Subcutaneous abdominal adipose tissue (tissue), 5 donors: Measurements from ENCODE around the gene SKIC2.
"Not testable (repeated sequence)": the region's sequence is repeated elsewhere in the genome, so short reads cannot be mapped to it uniquely, and the experiment has no call there.

Experiments used
- H3K27ac ChIP-seq: one replicate; pipeline ENCODE4 v1.7.0; 2013; ENCODE audit warnings: low read depth, mild to moderate bottlenecking, inconsistent platforms, low read length, moderate library complexity
- H3K27me3 ChIP-seq, 5 donors: one replicate each; pipeline ENCODE4 v1.7.0; 2013; ENCODE audit warnings: low read length in 5 of 5, inconsistent platforms in 1 of 5; ENCODE audit not compliant: control insufficient read depth in 5 of 5, insufficient read depth in 4 of 5
- H3K36me3 ChIP-seq, 5 donors: one replicate each; pipeline ENCODE4 v1.7.0; 2013; ENCODE audit warnings: low read length in 5 of 5; ENCODE audit not compliant: control insufficient read depth in 5 of 5, insufficient read depth in 5 of 5
- H3K4me1 ChIP-seq, 5 donors: one replicate each; pipeline ENCODE4 v1.7.0; 2013; ENCODE audit warnings: low read length in 5 of 5, mild to moderate bottlenecking in 3 of 5, moderate library complexity in 1 of 5; ENCODE audit not compliant: control insufficient read depth in 5 of 5, insufficient read depth in 5 of 5
- H3K4me3 ChIP-seq, 5 donors: one replicate each; pipeline ENCODE4 v1.7.0; 2013; ENCODE audit warnings: low read length in 5 of 5, low read depth in 1 of 5
- H3K9ac ChIP-seq, 5 donors: one replicate each; pipeline ENCODE4 v1.7.0; 2013; ENCODE audit warnings: low read length in 5 of 5, mild to moderate bottlenecking in 4 of 5, moderate library complexity in 3 of 5
- H3K9me3 ChIP-seq, 5 donors: one replicate each; pipeline ENCODE4 v1.7.0; 2013; ENCODE audit warnings: low read length in 5 of 5; ENCODE audit not compliant: control insufficient read depth in 5 of 5
- donor health status: healthy.
- donor health status: healthy.
- donor health status: healthy.
- donor health status: healthy.
- donor health status: healthy.

SKIC2 gene

DNA sequence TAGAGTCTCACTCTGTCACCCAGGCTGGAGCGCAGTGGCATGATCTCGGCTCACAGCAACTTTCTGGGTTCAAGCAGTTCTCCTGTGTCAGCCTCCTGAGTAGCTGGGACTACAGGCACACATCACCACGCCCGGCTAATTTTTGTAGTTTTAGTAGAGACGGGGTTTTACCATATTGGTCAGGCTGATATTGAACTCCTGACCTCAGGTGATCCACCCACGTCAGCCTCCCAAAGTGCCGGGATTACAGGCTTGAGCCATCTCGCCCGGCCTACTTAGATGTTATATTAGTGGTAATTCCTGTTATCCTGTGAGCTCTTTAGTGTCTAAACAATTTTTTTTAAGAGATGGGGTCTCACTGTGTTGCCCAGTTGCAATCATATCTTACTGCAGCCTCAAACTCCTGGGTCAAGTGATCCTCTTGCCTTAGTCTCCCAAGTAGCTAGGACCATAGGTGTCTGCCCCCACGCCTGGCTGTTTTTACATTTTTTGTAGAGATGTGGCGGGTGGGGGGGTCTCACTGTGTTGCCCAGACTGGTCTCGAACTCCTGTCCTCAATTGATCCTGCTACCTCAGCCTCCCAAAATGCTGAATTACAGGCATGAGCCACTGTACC lies 18.9 kb downstream of the SKIC2 start:
- H3K27ac ChIP-seq: no peak overlapping the region
- no peak overlapping the region for H3K4me3 ChIP-seq
- no peaks in the 10 kb centered on the region for H3K9me3 ChIP-seq
- H3K4me1 ChIP-seq: peaks cover 2 to 6% (median 5%) of the 10 kb centered on the region in 5 donors
- H3K9ac ChIP-seq: no peak overlapping the region
- no peaks in the 10 kb centered on the region for H3K27me3 ChIP-seq
- peaks cover 3 to 18% (median 14%) of the 10 kb centered on the region in 5 donors for H3K36me3 ChIP-seq

DNA sequence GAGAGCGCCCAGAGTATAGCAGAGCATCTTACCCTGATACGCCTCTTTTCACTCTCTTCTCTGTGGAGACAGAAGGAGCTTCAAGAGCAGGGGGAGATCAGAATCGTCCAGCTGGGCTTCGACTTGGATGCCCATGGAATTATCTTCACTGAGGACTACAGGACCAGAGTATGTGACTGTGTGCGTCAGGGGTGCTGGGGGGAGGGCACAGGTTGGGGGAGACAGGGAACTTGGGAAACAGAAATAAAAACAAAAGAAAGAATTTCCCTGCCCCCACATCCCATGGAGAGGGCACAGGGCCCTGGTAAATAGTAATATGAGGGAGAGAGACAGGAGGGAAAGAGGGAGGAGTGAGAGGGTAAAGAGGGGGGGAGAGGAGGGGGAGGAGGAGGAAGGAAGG lies 19.9 kb downstream of the SKIC2 start:
- H3K27ac ChIP-seq: no peak overlapping the region
- H3K27me3 ChIP-seq: no peaks in the 10 kb centered on the region
- no peak overlapping the region for H3K4me3 ChIP-seq
- H3K9ac ChIP-seq: no peak overlapping the region
- H3K4me1 ChIP-seq: no peaks in the 10 kb centered on the region
- H3K9me3 ChIP-seq: no peaks in the 10 kb centered on the region
- H3K36me3 ChIP-seq: peaks cover 3 to 18% (median 14%) of the 10 kb centered on the region in 5 donors

DNA sequence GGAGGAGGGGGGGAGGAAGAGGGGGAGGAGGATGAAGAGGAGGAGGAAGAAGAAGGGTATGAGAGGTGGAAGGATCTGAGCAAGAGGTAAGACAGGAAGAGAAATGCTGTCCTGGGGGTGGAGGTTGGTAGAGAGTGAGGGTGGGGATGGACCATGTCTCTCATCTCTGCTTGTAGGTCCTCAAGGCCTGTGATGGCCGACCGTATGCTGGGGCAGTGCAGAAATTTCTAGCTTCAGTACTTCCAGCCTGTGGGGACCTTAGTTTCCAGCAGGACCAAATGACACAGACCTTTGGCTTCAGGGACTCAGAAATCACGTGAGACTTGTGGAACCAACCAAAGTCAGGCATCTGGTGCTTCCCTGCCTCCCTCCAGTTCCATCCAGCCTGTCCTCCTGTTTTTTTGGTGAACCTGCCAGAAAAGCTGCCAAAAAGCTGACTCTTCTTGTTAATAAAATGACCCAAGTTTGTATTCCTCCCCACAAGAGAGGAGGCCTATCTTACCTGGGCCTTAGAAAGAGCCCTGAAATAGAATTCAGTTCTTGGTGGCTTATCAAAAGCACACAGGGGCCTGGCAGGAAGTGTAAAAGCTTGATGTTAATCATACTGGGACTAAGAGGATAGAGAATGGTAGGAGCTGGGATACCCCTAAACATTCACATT lies 20.4 kb downstream of the SKIC2 start:
- no peaks in the 10 kb centered on the region for H3K4me1 ChIP-seq
- no peak overlapping the region for H3K4me3 ChIP-seq
- no peaks in the 10 kb centered on the region for H3K9me3 ChIP-seq
- no peak overlapping the region for H3K9ac ChIP-seq
- no peaks in the 10 kb centered on the region for H3K27me3 ChIP-seq
- H3K27ac ChIP-seq: no peak overlapping the region
- H3K36me3 ChIP-seq: peaks cover 3 to 17% (median 14%) of the 10 kb centered on the region in 5 donors

DNA sequence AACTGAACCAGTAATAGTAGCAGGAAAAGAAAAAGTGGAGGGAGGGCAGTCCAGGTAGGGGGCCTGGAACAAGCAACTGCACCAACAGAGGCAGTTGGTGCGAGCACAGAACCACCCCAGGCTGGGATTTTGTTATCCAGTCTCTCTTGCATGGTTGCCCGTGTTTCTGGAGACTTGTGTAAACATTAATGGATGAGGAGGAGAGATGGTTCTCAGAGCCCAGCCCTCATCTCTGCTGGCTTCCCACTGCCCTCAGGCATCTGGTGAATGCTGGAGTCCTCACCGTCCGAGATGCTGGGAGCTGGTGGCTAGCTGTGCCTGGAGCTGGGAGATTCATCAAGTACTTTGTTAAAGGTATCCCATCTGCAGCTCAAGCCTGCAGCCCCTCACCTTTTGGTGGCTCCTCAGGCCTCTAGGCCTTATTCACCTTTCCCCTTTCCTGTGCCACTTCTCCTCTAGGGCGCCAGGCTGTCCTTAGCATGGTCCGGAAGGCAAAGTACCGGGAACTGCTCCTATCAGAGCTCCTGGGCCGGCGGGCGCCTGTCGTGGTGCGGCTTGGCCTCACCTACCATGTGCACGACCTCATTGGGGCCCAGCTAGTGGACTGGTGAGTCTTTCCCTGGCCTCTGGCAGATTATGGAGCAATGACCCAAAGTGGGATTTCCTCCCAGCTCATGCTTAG lies 21.4 kb downstream of the SKIC2 start:
- H3K27me3 ChIP-seq, H3K9ac ChIP-seq, H3K4me3 ChIP-seq, H3K4me1 ChIP-seq, H3K9me3 ChIP-seq, H3K27ac ChIP-seq: not testable (repeated sequence)
- peaks cover 3 to 16% (median 14%) of the 10 kb centered on the region in 5 donors for H3K36me3 ChIP-seq

DNA sequence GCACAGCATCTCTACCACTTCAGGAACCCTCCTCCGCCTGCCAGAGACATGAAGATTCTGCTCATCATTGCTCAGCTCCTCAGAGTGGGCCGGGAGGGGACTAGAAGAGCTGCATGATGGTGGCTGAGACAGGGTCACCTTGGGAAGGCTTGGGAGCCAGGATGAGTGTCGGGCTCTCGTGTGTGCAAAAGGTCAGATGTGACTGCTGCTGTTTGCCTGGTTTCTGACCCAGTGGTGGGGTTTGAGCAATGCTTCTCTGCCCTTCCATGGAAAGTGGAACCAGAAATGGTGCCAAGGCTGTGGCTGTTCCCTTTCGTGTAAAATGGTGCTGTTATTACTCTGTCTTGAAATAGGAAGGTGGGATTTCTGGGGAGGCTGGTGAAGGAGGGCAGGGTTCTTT lies 22.0 kb downstream of the SKIC2 start:
- H3K9me3 ChIP-seq, H3K9ac ChIP-seq, H3K27me3 ChIP-seq, H3K4me3 ChIP-seq, H3K4me1 ChIP-seq, H3K27ac ChIP-seq: not testable (repeated sequence)
- H3K36me3 ChIP-seq: peaks cover 3 to 16% (median 14%) of the 10 kb centered on the region in 5 donors

DNA sequence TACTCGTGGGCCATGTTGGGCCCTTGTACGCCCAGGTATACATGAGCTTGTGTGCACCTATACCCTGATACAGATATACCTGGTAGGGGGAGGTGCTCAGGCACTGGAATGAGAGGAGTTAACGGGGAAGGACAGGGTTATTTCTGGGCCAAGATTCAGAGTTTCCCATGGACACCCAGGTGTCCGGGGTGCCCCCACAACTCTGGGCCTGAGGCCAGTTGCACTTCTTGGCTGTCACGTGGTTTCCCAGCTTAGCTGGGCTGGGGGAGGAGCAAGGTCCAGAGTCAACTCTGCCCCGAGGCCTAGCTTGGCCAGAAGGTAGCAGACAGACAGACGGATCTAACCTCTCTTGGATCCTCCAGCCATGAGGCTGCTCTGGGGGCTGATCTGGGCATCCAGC lies 22.8 kb downstream of the SKIC2 start, which contains the start of gene C4A:
Gene C4A (plus strand): TSS at position 314 of the 400 bp plus-strand sequence. CDS start 51 bp downstream, at position 365.
- not testable (repeated sequence) for H3K4me3 ChIP-seq, H3K27me3 ChIP-seq, H3K4me1 ChIP-seq, H3K9me3 ChIP-seq, H3K27ac ChIP-seq, H3K9ac ChIP-seq
- H3K36me3 ChIP-seq: peaks cover 3 to 16% (median 14%) of the 10 kb centered on the region in 5 donors

DNA sequence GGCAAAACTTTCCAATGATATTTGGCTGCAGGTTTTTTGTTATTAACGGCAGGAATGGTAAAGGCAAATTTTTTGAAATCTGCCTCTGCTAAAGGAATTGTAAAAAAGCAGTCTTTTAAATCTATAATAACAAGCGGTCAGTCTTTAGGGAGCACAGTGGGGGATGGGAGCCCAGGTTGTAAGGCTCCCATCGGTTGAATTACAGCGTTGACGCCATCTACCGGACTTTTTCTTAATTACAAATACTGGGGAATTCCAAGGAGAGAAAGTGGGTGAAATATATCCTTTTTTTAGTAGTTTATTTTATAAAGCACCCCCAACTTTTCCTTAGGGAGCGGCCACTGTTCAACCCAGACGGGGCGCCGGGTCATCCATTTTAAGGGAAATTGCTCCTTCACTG lies 30.4 kb downstream of the SKIC2 start:
- not testable (repeated sequence) for H3K9me3 ChIP-seq, H3K9ac ChIP-seq, H3K4me3 ChIP-seq, H3K4me1 ChIP-seq, H3K27me3 ChIP-seq, H3K27ac ChIP-seq, H3K36me3 ChIP-seq

DNA sequence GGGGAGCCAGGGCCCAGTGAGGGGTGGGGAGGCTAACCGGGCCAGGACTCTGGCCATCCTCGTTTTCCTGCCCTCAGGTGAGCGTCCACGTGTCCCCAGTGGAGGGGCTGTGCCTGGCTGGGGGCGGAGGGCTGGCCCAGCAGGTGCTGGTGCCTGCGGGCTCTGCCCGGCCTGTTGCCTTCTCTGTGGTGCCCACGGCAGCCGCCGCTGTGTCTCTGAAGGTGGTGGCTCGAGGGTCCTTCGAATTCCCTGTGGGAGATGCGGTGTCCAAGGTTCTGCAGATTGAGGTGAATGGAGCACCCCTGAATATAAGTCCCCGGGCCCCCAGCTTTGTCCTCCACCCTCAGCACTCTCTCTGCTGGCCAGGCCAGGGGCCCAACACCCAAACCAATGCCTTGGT lies 35.4 kb downstream of the SKIC2 start:
- not testable (repeated sequence) for H3K9ac ChIP-seq, H3K36me3 ChIP-seq, H3K4me3 ChIP-seq, H3K27ac ChIP-seq, H3K9me3 ChIP-seq, H3K27me3 ChIP-seq, H3K4me1 ChIP-seq

DNA sequence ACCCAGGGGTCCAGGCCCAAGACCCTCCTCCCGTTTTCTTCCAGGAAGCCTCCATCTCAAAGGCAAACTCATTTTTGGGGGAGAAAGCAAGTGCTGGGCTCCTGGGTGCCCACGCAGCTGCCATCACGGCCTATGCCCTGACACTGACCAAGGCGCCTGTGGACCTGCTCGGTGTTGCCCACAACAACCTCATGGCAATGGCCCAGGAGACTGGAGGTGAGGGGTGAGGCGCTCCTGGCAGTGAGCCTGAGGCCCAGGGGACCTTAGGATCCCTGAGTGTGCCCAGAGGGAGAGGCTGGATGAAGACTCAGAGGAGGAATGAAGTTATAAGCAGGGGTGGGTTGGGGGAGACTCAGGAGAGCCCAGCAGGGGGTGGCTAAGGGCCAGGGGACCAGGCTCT lies 37.4 kb downstream of the SKIC2 start:
- not testable (repeated sequence) for H3K9me3 ChIP-seq, H3K36me3 ChIP-seq, H3K4me3 ChIP-seq, H3K27ac ChIP-seq, H3K4me1 ChIP-seq, H3K9ac ChIP-seq, H3K27me3 ChIP-seq

DNA sequence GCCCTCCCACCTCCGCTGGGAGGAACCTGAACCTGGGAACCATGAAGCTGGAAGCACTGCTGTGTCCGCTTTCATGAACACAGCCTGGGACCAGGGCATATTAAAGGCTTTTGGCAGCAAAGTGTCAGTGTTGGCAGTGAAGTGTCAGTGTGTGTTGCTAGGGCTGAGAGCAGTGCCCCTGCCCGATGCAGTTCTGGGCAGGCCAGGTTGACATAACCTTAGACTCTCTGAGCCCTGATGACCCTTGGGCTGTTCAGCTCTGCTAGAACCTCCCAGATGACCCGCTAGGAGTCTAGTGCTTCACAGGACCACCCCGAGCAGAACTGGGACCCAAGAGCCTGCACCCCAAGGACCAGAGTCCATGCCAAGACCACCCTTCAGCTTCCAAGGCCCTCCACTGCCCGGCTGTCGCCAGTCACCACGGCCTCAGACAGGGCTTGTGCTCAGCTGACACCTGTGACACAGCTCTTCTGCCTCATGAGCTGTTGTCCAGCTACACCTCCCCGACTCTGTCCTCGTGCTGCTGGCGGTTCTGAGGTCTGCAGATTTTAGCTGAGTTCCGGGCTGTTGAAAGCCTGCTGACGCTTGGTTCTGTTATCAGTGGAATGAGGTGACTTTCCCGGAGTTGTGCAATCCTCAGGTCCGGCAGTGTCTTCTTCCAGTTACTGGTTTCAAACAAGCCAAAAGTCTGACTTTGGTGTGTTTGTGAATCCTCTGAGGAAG lies 43.7 kb downstream of the SKIC2 start:
- not testable (repeated sequence) for H3K27ac ChIP-seq, H3K9ac ChIP-seq, H3K4me3 ChIP-seq, H3K4me1 ChIP-seq, H3K9me3 ChIP-seq, H3K36me3 ChIP-seq, H3K27me3 ChIP-seq
